PC-9 (cell line): ENCODE data around the gene GAB4. TPM values are rescaled to one million over a fixed set of nuclear protein-coding genes. Genes with fewer than 3 reads are reported as not detected.

Experiments used
- BruUV-seq: library from RNA; stranded (reverse); fragments of 400-500 nt; replicated peaks from 2 replicates; lab custom pipeline; 2021; lab: Mats Ljungman, UMichigan
- CTCF ChIA-PET: fragments of 300-600 bp; sonication (Branson Sonifier 250); formaldehyde crosslinking; loops from one replicate; lab custom pipeline; 2022; ENCODE audit warnings: antibody characterized with exemption; lab: Charles Lee
- POLR2A ChIA-PET: fragments of 300-600 bp; sonication (Branson Sonifier 250); formaldehyde crosslinking; loops from one replicate; lab custom pipeline; 2022; ENCODE audit warnings: antibody characterized with exemption; ENCODE audit not compliant: unreplicated experiment; lab: Charles Lee
- DNase-seq, 2 experiments: peaks; one replicate each; pipeline versions ENCODE4 v3.0.0 to v3.0.0-alpha.2; 2015 to 2022; ENCODE audit warnings: mixed read lengths in 1 of 2
- H2AFZ ChIP-seq: fragments of 200-600 bp; sonication (generic); 2 replicates; pipeline ENCODE4 v1.8.1; 2017; ENCODE audit warnings: antibody characterized with exemption
- H3F3A ChIP-seq: fragments of 200-600 bp; sonication (generic); 2 replicates; pipeline ENCODE4 v1.8.1; 2017; ENCODE audit warnings: antibody characterized with exemption, mild to moderate bottlenecking, low read depth; ENCODE audit not compliant: insufficient read depth
- H3K27ac ChIP-seq: fragments of 200-600 bp; sonication (generic); 2 replicates; pipeline ENCODE4 v1.6.1; 2016; ENCODE audit warnings: mixed run types
- H3K27me3 ChIP-seq: fragments of 200-600 bp; sonication (generic); 2 replicates; pipeline ENCODE4 v1.6.1; 2016; ENCODE audit warnings: low read depth, mixed run types; ENCODE audit not compliant: insufficient read depth
- H3K36me3 ChIP-seq: fragments of 200-600 bp; sonication (generic); 2 replicates; pipeline ENCODE4 v1.6.1; 2016; ENCODE audit warnings: low read depth, mixed run types
- H3K4me1 ChIP-seq: fragments of 200-600 bp; sonication (generic); replicated peaks from 2 replicates; pipeline ENCODE4 v1.6.1; 2016; ENCODE audit warnings: mixed run types; ENCODE audit not compliant: insufficient read depth
- H3K4me2 ChIP-seq: fragments of 200-600 bp; sonication (generic); 2 replicates; pipeline ENCODE4 v1.6.1; 2017; ENCODE audit warnings: mixed run types
- H3K4me3 ChIP-seq: fragments of 200-600 bp; sonication (generic); 2 replicates; pipeline ENCODE4 v1.6.1; 2016; ENCODE audit warnings: mixed run types
- H3K79me2 ChIP-seq: fragments of 200-600 bp; sonication (generic); 2 replicates; pipeline ENCODE4 v1.6.1; 2017; ENCODE audit warnings: low read depth, mixed run types
- H3K9me2 ChIP-seq: fragments of 200-600 bp; sonication (generic); 2 replicates; pipeline ENCODE4 v1.8.1; 2017; ENCODE audit warnings: mild to moderate bottlenecking; ENCODE audit not compliant: insufficient read depth
- H3K9me3 ChIP-seq: fragments of 200-600 bp; sonication (generic); 2 replicates; pipeline ENCODE4 v1.8.1; 2016; ENCODE audit warnings: low read depth; ENCODE audit not compliant: insufficient read depth
- H4K20me1 ChIP-seq: fragments of 200-600 bp; sonication (generic); 2 replicates; pipeline ENCODE4 v1.8.1; 2017; ENCODE audit not compliant: insufficient read depth
- CTCF ChIP-seq: fragments of 200-600 bp; sonication (generic); conservative IDR thresholded peaks from 2 replicates; pipeline ENCODE4 v1.6.1; 2017; ENCODE audit warnings: mixed run types, antibody characterized with exemption, mild to moderate bottlenecking, moderate library complexity
- EZH2 ChIP-seq: fragments of 200-600 bp; sonication (generic); IDR thresholded peaks from 2 replicates; pipeline ENCODE4 v1.8.0; 2017; ENCODE audit warnings: antibody characterized with exemption, low read depth
- intact Hi-C: fragments of 100-400 bp; cut with micrococcal nuclease; formaldehyde crosslinking; loops from one replicate; pipeline ENCODE4 v1.10.0; 2022; ENCODE audit not compliant: unreplicated experiment
- total RNA-seq: library from RNA; stranded (reverse); gene quantifications from 2 replicates; pipeline ENCODE4 v1.2.3, GENCODE V29; 2021

Gene GAB4
- total RNA-seq, 1 experiment from 2014 or later, result not detected

GRCh38 chr22:16970446-16970845 lies 37.6 kb downstream of the GAB4 start:
- no peaks in the 10 kb centered on the region for H3K9me3 ChIP-seq
- no peak overlapping the region for H3K4me2 ChIP-seq
- H3K27me3 ChIP-seq, result peaks cover 14% of the 10 kb centered on the region; the same call in 1 of the 2 replicates
- no peak overlapping the region for H3K27ac ChIP-seq
- POLR2A ChIA-PET, result no interaction called here
- intact Hi-C loops, result no loop called here
- H3K9me2 ChIP-seq, result no peaks in the 10 kb centered on the region
- H3F3A ChIP-seq, result no peaks in the 10 kb centered on the region
- no peaks in the 10 kb centered on the region for H3K79me2 ChIP-seq
- no peak overlapping the region for H2AFZ ChIP-seq
- no TSS peak for BruUV-seq
- H3K36me3 ChIP-seq, result no peaks in the 10 kb centered on the region
- no peaks in the 10 kb centered on the region for H4K20me1 ChIP-seq
- no peak for DNase-seq
- no peaks in the 10 kb centered on the region for H3K4me1 ChIP-seq
- CTCF ChIA-PET, result no interaction called here
- TF ChIP-seq EZH2, result no peak
- TF ChIP-seq CTCF, result no peak
- H3K4me3 ChIP-seq, result no peak overlapping the region

DNA sequence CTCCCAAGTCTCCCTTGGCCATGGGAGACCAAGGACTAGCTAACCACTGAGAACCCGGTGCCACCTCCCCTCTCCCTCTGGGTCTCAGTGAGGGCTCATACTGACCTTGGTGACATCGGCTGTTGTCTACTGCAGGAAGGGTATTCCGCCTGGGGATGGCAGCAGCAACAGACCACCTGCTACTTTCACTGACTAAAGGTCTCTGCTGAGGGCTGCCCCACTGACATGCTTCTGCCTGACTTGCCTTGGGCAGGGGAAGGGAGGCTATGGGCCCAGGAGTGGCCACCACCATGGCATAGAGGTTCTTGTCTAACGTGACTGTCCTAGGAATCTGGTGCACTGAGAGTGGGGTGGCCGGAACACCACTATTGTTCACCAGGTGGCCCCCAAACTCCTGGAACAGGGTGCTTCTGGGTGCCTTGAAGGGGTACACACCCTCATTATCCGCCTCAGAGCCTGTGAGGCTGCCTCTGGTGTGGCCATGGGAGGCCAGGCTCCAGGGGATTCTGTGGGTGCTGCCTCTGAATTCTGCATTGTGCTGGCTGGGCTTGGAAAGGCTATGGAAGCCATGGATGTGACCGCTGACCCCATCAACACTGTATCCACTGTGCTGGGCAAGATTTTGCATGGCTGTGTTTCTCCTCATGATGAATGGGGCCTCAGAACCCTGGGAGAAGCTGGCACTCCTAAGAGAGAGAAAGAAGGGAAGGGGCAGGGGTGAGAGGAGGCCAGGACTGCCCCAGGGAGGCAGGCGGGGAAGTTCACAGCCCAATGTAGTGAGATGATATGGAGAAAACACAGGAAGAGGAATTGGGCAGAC lies 38.3 kb downstream of the GAB4 start:
- POLR2A ChIA-PET, result no interaction called here
- Histone ChIP-seq H3K4me2 (no peak overlapping the region), H3K27ac (no peak overlapping the region), H3K4me1 (no peaks in the 10 kb centered on the region), H3K36me3 (no peaks in the 10 kb centered on the region), H3K4me3 (no peak overlapping the region), H2AFZ (no peak overlapping the region), H3K79me2 (no peaks in the 10 kb centered on the region), H3K9me3 (no peaks in the 10 kb centered on the region), H3F3A (no peaks in the 10 kb centered on the region), H3K9me2 (no peaks in the 10 kb centered on the region), H3K27me3 (peaks cover 18% of the 10 kb centered on the region; the same call in 1 of the 2 replicates), H4K20me1 (no peaks in the 10 kb centered on the region)
- intact Hi-C loops, result no loop called here
- DNase-seq, result no peak
- CTCF ChIA-PET, result no interaction called here
- no TSS peak for BruUV-seq
- no peak for TF ChIP-seq EZH2
- no peak for TF ChIP-seq CTCF

- H3K27ac ChIP-seq, result no peak overlapping the region
Observed at GRCh38 chr22:16968218-16968595, 39.8 kb downstream of the GAB4 start.

More at GRCh38 chr22:16968218-16968595, 39.8 kb downstream of the GAB4 start:
- H3K9me2 ChIP-seq, result no peaks in the 10 kb centered on the region
- H2AFZ ChIP-seq, result no peak overlapping the region
- POLR2A ChIA-PET, result no interaction called here
- no peak overlapping the region for H3K4me2 ChIP-seq
- no peak for TF ChIP-seq CTCF
- TF ChIP-seq EZH2, result no peak
- H4K20me1 ChIP-seq, result no peaks in the 10 kb centered on the region
- H3K79me2 ChIP-seq, result no peaks in the 10 kb centered on the region
- H3K4me3 ChIP-seq, result no peak overlapping the region
- no TSS peak for BruUV-seq
- H3K4me1 ChIP-seq, result no peaks in the 10 kb centered on the region
- no peaks in the 10 kb centered on the region for H3K36me3 ChIP-seq
- H3K27me3 ChIP-seq, result peaks cover 27% of the 10 kb centered on the region
- DNase-seq, result no peak
- no peaks in the 10 kb centered on the region for H3F3A ChIP-seq
- CTCF ChIA-PET, result no interaction called here
- intact Hi-C loops, result no loop called here
- no peaks in the 10 kb centered on the region for H3K9me3 ChIP-seq
